ENCODE measurements around the gene MRTFA.

Gene MRTFA

DNA sequence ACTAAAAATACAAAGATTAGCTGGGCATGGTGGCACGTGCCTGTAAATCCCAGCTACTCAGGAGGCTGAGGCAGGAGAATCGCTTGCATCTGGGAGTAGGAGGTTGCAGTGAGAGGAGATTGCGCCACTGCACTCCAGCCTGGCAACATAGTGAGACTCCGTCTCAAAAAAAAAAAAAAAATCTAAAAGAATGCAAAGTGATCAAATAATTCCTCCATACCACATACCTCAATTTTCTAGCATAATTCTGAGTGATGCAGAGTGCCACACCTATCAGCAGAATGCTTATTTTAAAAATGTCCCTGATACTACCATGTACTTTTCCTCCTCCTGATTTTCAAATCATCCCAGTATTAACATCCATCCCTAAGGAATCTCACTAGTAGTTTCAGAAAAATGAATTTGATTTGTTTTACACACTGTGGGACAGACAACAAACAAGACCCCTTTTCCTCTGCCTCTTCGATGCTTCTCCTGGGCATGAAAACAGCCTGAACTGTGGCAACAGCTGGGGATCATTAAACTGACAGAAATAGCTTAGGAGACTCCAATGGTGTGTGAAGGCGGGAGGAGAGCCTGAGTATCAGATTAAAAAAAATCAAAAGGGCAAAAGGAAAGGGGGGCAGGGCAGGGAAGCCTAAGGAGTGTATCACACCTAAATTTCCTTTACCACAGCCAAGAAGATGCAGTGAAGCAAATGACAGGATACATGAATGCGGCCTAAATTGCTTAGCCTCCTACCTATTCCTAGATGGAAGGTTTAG is 151.4 kb downstream of the MRTFA start:
- no peak for DNase-seq

DNA sequence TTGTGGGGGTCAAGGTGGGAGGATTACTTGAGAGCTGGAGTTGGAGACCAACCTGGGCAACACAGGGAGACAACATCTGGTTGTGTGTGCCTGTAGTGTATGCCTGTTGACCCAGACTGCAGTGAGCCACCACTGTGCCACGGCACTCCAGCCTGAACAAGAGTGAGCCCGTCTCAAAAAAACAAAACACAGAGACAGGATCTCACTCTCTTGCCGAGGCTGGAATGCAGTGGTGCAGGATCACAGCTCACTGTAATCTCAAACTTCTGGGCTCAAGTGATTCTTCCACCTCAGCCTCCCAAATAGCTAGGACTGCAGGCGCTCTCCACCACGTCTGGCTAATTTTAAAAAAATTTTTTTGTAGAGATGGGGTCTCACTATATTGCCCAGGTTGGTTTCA is 153.6 kb downstream of the MRTFA start:
- DNase-seq: no peak

DNA sequence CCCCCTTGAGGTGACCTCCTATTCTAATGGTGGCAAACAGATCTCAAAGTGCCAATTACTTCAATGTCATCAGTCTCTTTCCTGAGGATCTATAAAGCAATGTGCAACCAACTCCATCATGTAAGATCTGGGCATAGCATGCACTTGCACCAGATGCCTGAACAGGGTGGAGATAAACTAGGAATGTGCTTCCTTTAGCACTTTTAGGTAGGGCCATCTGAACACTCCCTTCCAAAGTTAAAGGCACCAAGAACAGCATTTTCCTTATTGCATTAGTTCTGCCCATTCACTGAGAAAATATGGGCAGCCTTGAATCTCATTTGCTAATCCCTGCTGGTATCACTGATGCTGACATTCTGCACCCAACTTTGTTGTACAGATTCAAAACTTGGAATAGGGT is 154.1 kb downstream of the MRTFA start:
- no peak for DNase-seq

DNA sequence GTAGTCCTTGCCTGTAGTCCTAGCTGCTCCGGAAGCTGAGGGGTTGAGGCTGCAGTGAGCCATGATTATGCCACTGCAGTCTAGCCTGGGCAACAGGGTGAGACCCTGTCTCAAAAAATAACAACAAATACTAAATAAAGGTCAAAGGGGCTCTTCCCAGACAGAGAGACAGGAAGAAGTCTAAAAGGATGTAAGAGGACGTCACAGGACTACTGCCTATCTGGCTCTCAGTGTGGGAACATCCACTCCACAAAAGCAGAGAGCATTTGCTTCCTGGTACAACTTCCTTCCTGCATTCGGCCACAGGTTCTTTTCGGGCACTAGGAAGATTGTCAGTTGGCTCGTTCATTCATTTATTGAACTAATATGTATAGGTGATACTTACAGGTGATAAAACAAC is 155.5 kb downstream of the MRTFA start:
- DNase-seq: no peak

DNA sequence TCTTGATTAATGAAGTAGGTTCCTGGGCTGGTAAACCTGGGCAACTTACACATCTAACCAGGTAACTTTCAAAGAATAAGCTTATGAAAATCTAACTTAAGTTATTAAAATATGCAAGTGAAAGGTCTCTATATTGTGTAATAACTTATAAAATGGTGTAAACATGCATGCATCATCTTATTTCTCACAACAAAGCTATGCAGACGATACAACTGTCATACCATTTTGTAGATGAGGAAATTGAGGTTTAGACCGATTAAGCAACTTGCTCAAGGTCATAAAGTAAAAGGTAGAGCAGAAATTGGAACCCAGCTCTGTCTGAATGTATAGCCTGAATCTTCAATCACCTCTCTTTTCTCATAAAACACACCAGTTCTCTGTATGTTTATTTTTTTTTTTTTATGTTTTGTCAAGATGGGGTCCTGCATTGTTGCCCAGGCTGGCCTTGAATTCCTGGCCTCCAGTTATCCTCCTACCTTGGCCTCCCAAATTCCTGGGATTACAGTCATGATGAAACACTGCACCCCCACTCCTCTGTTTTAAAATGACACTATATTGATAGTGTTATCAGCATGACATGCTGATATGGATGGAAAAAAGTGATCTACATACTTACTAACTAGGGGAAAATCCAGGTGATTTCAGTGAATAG is 156.5 kb downstream of the MRTFA start:
- no peak for DNase-seq

DNA sequence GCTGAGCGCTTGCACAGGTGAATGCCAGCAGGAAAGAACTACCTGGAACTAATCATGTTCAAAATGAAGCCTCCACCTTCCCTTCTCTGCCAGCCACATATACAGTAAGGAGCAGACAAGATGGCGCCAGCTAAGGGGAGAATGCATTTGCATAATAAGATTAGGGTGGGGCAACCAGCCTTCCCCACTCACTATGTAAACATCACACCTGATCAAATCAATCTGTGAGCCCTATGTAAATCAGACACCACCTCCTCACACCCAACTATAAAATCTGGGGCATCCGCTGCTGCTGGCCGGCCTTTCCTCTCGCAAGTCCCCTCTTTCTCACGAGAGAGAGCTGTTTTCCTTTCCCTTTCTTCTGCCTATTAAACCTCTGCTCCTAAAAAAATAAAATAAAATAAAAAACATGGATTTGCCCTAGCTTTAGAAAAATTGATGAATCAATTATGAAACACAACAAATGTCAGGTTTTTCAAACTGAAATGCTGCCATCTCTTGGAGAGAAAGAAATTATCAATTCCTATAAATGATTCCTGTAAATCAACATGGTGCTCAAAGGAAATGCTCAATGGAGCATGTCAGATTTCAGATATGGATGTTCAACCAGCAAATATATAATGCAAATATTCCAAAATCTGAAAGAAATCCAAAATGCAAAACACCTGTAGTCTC is 157.3 kb downstream of the MRTFA start:
- no peak for DNase-seq

DNA sequence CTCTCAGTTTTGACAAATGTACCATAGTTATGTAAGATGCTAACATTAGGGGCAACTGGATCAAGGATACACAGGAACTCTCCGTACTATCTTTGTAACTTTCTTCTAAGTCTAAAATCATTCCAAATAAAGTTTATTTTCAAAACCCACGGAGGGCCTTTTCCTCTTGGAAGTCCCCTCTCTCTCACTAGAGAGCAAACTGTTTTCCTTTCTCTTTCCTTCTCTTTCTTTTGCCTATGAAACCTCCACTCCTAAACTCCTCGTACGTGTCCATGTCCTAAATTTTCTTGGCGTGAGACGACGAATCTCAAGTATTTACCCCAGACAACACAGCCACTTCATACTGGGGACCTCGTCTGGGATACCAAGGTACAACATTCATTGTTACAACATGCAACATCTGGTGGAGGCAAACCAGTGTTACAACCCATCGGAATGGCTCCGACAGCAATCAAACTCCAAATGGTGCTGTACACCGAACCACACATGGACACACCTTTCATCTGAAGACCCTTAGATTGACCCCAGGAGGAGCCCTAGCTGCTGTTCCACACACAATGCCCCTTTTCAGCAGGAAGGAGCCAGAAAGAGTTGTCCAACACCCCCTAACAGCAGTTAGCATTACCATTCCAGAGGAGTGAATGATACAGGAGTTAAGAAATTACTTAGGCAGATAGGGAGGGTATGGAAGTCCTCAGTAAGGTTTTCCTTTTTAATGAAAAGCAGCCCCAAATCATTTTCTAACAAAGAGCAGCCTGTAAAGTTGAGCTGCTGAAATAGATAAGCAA is 158.0 kb downstream of the MRTFA start:
- DNase-seq: no peak

DNA sequence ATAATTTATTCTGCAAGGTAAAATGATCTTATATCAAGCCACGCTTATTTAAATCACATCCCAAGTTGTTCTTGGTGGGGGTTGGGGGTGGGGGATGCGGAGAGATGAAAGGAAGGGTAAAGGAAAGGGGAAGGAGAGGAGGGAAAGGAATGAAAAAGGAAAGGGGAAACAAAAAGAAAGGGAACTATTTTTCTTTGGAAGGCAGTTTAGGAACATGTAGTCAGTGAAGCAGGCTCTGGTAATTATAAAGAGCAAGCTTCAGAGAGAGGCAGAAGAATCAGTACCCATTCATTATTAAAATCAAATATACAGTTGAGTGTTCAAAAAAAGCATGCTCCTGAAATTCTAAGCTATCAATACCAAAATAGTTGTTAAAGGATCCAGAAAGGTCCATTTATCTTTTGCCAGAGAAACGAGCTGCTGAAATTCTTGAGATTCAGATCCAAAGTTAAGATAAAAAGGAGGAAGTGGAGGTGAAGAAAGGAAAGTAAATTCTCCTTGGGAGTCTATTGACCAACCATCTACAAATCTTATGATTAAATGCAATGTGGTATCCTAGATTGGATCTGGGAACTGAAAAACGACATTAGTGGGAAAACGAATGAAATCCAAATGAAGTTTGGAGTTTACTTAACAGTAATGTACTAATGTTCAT is 158.7 kb downstream of the MRTFA start:
- no peak for DNase-seq

DNA sequence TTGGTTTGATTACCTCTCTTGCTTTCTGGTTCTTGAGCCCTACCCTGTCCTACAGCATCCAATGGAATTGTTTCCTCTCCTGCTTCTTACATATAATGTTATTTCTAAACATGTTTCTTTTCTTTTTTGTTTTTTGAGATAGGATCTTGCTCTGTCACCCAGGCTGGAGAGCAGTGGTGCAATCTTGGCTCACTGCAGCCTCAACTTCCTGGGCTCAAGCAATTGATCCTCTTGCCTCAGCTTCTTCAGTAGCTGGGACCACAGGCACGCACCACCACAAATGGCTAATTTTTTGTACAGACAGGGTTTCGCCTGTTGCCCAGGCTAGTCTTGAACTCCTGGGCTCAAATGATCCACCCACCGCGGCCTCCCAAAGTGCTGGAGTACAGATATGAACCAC is 160.2 kb downstream of the MRTFA start:
- DNase-seq: no peak

DNA sequence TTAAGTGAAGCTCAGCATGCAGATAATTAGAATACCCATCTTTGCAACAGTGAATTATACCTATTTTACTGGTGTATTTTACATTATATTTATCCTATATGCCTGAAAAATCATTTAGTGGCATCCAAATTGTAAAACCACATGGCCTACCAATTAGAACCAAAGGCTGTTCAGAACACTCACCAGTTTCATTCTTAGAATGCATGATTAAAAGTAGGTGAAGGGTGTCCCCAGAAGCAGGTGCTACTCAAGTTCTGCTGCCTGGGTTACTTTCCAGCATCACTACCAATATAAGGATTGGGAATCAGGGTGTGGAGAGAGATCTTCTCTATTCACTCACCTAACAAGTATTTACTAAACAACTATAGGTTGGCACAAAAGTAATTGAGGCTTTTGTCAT is 162.8 kb downstream of the MRTFA start:
- DNase-seq: no peak

DNA sequence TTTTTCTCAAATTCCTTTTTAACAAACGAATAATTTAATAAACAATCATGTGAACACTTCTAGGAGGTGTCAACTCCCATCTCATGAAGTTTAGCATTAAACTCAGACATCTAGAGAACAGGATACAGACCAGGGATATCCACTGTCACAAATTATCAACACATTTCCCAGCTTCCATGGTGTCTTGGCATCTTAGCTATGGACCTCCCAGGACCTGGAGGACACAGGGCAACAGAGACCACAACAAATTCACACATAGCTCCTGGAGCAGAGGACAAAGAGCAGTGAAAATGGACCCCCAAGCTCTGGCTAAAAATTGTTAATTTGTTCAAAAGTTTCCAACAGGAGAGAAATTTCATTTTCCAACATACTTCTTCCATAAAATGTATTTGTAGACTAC is 163.9 kb downstream of the MRTFA start:
- no peak for DNase-seq

DNA sequence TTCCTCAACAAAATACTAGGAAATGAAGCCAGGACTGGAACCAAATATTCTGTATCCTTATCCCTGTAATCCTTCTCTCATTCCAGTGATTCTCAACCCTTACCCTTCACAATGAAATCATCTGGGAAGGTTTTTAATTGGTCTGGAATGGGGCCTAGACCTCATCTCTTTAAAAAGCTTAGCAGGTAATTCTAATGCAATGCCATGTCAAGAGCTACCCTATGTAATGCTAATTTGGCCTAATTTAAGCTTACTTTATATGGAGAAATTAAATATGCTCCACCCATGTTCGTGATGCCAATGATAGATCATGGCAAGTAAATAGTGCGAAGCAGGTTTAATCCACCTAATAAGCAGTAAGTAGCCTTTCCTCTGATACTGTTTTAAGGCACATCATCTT is 164.5 kb downstream of the MRTFA start:
- no peak for DNase-seq

DNA sequence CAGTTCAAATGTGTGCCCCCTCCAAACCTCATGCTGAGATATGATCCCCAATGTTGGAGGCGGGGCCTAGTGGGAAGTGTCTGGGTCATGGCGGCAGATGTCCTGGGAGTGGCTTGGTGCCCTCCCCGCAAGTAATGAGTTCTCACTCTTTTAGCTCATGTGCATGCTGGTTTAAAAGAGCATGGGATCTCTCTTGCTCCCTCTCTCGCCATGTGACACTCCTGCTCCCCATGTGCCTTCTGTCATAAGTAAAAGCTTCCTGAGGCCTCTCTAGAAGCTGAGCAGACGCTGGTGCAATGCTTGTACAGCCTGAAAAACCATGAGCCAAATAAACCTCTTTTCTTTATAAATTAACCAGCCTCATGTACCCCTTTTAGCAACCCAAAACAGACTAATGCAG is 167.3 kb downstream of the MRTFA start:
- no peak for DNase-seq

DNA sequence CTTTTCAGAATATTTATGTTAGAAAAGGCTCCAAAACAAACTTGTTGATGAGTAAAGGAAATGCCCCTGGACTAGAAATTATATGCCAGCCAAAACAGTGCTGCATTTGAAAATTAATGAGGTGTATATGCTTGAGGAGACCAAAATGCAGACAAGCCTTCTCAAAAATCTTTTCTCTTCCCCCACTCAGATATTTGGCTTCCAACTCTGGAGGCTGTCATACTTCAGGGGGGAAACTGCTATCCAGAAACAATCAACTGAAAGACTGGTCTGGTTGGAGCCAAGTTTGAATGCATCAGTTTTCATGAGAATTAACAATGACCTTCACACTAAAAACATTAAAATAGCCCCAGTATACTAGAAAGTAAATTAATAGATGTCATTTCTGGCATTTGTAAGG is 167.9 kb downstream of the MRTFA start:
- no peak for DNase-seq

DNA sequence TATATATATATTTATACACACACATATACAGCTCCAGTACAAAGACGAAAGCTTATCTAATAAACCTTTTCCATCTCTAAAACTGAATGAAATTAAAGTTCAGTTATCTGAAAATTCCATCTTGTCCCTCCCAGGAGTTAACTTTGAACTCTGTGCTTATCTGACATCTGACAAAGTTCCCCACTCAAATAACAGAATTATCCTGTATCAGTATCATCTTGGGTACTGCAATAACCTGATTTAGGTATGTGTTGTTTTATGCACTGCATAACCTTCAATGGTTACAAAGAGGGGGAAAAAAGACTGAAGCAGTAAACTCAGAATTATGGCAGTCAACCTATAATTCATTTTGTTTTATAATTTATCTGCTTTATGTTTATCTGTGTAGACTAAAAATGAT is 169.5 kb downstream of the MRTFA start:
- no peak for DNase-seq

DNA sequence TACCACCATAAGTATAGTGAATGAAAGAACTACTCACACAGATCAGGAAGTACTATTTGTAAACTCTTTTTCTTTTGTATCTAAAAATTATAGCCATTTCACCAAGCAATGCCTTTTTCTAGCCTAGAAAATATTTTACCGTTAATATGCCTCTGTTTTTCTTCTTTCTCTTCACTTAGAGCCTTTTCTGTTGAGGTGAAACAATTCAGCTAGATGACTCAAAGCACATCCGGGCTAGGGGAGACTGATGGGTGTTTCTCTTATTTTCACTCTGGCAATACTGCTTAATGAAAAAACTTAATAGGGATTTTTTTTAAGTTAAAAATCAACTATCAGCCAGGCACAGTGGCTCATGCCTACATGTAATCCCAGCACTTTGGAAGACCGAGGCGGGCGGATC is 172.8 kb downstream of the MRTFA start:
- DNase-seq: peak; percentile 12

DNA sequence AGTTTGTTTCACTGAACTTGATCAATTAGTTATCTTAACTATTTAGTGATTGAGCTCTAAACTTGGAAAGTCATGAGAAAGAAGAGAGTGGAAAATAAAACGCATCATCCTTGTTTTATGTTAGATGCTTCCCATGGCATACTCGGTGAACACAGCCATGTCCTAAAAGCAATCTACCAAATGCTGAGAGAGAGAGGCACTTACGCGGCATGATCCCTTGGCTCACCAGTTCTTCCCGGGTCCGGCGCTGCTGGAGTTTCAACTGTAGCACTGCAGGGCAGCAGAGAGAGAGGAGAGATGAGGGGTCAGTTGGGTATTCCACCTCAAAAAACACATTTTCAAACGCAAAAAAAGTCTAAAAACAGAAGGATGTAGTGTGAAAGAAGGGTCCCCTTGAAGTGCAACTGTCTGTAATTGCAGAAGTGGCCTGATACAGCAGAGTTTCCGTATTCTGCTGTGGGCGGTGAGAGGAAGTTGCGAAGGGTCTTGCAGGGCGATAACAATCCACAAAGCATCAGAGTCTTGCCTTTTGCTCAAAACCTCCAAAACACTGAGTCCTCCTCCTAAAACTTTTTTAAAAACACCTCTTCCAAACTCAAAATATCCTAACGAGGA is 173.4 kb downstream of the MRTFA start:
- peak; percentile 27 for DNase-seq

DNA sequence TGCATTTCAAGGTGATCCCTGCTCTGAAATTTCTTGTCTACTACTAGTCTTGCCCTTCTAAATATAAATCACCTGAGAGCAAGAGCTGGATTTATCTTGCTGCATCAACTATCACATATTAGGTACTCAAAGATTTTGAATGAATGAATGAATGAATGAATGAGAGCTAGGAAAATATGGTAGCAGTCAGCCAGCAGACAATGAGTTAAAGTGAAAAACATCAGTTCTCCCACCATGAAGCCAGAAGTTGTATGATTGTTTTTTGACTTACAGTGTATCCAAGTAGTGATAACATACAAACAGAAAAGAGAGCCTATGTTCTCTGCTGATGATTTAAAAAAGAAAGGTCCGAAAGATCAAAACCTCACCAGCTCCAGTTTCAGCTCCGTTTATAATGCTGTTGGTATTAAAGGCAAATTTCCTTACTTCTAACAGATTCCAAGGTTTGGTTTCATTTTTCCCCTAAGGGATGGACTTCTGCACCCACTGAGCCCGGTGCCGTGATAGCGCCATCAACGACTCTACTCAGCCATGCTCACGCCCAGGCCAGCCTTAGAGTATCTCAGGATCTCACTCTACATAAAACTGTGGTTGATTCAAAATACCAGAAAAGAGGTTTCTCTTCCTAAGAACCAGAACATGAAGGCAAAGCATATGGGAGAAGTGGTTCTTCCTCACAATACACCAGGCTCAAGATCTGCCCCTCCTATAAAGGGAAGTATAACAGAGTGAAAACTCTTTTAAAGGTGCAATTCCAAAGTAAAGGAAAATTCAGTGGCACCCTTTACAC is 174.1 kb downstream of the MRTFA start:
- peak; percentile 17 for DNase-seq

DNA sequence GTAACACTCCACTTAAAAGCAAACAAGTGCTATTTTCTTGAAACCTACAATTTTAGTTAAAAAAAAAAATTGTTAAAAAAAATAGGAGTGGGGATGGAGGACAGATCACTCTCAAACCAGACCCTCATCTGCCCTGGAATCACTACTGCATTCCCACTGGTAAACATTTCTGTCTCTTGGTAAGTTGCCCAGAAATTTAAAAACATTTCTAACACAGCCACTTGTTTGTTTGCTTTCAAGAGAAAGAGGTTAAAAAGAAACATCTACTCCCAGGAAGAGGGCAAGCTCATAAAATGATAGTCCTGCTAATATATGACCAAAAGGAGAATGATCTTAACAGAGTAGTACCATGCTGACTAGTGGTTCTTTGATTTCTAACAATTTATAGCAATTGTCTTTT is 182.8 kb downstream of the MRTFA start:
- no peak for DNase-seq

DNA sequence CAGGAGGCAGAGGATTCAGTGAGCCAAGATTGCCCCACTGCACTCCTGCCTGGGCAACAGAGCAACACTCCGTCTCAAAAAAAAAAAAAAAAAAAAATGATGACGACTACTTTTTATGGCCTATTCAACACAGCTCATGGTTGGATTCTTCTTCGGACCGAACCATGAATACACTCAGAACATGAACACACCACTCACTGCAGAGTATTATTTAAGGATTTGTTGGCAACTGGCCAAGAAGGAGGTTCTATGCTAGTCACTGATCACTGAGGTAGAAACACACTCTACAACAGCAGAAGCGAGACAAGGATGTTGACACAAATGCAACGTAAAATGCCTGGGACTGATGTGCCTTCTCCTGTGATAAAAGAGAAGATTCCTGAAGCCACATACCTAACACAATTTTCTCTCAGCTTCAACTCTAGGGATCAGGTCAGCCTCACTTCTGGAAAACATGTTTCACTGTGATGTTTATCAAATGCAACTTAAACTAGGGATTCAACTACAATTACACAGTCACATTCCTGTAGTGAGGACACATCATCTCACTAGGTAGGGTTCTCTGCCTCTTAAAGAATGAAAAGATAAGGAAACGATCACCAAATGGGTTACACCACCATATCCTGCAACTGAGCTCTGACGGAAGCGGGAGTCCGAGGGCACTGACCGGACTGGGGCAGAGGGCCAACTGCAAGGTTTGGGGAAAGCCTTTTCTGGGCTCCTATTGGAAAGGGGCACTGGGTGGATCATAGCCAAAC is 183.6 kb downstream of the MRTFA start:
- DNase-seq: no peak

DNA sequence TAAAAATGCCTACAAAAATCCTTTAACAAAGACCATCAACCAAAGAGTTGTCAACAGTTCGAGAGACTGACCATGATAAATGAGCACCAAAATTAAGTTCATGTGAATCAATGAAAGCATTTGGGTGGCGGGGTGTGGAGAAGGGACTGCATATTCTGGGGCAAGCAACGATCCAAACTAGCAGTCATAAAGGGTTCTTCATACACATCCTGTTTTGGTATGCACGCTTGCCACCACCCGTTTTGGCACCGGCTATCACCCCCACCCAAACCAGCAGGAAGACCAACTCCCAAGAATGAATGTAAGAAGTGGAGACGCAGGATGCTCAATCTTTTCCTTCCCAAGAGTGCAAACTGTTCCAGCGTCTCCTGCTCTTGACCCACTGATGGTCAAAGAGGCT is 185.3 kb downstream of the MRTFA start:
- peak; percentile 20 for DNase-seq

All from activated effector memory CD4-positive, alpha-beta T cell treated with Interleukin-2 at 50 U/mL for 16 hours (primary cell).